Nephron (organoid): ENCODE results near the gene PTPRN2.

ENCODE experiments used
- H3K27ac Mint-ChIP-seq, 3 experiments: 2 replicates each; pipeline ENCODE4 v1.8.0; 2020; ENCODE audit warnings: mixed read lengths in 3 of 3, mild to moderate bottlenecking in 2 of 3, moderate library complexity in 1 of 3
- H3K27me3 Mint-ChIP-seq: 2 replicates; pipeline ENCODE4 v1.8.0; 2021; ENCODE audit warnings: low read depth, mild to moderate bottlenecking, moderate library complexity, mixed read lengths
- H3K36me3 Mint-ChIP-seq: 2 replicates; pipeline ENCODE4 v1.8.0; 2020; ENCODE audit warnings: low read depth, mixed read lengths
- H3K4me1 Mint-ChIP-seq: 2 replicates; pipeline ENCODE4 v1.8.0; 2020; ENCODE audit warnings: mixed read lengths
- H3K4me3 Mint-ChIP-seq, 3 experiments: 2 replicates each; pipeline ENCODE4 v1.8.0; 2020; ENCODE audit warnings: mild to moderate bottlenecking in 3 of 3, mixed read lengths in 3 of 3, moderate library complexity in 2 of 3
- H3K9me3 Mint-ChIP-seq: 2 replicates; pipeline ENCODE4 v1.8.0; 2020; ENCODE audit warnings: mixed read lengths
- TF ChIP-seq, protein P1 (sequence below), 3 experiments: fragments of 200-600 bp; sonication (generic); IDR thresholded peaks; one replicate each; pipeline ENCODE4 v1.5.0; 2021; ENCODE audit warnings: antibody characterized with exemption in 3 of 3; ENCODE audit not compliant: unreplicated experiment in 3 of 3

PTPRN2 gene

DNA sequence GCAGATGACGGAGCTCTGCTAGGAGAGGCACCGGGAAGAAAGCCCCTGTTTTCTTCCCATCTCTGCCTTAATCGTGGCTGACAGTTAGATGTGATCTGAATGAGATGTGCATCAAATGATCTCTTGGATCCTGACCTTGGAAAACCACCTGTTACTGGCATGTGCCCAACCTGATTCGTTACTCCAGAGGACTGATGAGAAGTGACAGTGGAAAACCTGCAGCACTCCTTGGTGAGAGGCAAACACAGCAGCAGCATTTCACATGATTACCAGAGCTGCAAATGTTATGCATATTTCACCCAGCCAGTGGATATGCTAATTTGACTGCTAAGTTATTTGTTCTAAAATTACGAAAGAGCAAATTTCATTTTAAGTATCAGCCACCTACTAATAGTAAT is 95.3 kb downstream of the PTPRN2 start:
- TF ChIP-seq, protein P1, sequence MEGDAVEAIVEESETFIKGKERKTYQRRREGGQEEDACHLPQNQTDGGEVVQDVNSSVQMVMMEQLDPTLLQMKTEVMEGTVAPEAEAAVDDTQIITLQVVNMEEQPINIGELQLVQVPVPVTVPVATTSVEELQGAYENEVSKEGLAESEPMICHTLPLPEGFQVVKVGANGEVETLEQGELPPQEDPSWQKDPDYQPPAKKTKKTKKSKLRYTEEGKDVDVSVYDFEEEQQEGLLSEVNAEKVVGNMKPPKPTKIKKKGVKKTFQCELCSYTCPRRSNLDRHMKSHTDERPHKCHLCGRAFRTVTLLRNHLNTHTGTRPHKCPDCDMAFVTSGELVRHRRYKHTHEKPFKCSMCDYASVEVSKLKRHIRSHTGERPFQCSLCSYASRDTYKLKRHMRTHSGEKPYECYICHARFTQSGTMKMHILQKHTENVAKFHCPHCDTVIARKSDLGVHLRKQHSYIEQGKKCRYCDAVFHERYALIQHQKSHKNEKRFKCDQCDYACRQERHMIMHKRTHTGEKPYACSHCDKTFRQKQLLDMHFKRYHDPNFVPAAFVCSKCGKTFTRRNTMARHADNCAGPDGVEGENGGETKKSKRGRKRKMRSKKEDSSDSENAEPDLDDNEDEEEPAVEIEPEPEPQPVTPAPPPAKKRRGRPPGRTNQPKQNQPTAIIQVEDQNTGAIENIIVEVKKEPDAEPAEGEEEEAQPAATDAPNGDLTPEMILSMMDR (IDR thresholded peaks at IDR 0.05; ENCODE audit: unreplicated experiment in 3 of 3), result no peak
- Mint-ChIP-seq H3K27me3 (peaks cover 22% of the 10 kb centered on the region), H3K36me3 (no peaks in the 10 kb centered on the region), H3K9me3 (no peaks in the 10 kb centered on the region), H3K27ac (no peak overlapping the region), H3K4me3 (no peak overlapping the region), H3K4me1 (peaks cover 12% of the 10 kb centered on the region)

DNA sequence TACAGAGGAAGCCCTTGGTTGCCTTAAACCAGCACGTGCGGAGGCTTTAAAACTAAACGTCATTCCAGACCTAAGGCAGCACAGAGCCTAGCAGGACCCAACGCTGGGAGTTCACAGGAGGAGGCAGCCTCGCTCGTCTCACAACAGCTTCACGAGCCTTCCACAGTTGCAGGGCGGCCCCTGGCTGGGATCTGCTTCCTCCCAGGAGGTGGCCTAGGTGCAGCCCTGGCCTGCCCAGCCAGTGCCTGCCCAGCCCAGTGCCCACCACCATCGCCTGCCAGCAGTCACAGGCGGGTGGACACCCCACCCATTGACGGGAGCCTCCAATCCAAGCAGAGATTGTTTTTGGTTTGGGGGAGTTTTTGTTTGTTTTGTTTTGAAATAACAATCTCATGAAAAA is 96.5 kb downstream of the PTPRN2 start:
- Mint-ChIP-seq H3K27ac (no peak overlapping the region), H3K36me3 (no peaks in the 10 kb centered on the region), H3K4me1 (peaks cover 12% of the 10 kb centered on the region), H3K4me3 (no peak overlapping the region), H3K27me3 (peaks cover 20% of the 10 kb centered on the region), H3K9me3 (no peaks in the 10 kb centered on the region)
- TF ChIP-seq, protein P1 (IDR thresholded peaks at IDR 0.05; ENCODE audit: unreplicated experiment in 3 of 3), result no peak

DNA sequence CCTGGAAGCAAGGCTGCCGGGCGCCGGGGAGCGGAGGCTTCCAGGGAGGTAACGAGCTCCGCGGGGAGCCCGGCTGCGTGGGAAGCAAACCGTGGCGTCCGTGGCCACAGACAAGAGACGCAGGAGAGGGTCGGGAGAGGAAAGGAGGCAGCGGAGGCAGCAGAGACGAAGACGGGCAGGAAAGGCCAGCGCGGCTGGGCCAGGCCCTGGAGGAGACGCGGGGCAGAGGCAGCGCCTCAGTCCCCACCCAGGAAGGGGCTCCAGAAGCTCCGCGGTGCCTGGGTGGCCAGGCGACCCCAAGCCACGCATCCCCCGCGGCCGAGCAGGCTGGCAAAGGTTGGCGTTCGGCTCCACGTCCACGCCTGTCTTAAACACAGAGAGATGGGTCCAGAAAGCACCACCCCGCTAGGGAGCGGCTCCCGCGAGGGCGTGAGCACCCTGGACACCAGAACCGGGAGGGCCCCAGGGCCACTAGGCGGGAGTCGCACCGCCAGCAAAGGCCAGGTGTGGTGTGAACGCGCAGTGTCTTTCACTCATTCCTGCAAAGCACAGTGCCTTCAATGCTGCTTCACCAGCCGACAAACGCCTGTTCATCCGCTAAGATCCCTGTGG is 97.3 kb downstream of the PTPRN2 start:
- Mint-ChIP-seq H3K9me3 (no peaks in the 10 kb centered on the region), H3K4me3 (no peak overlapping the region), H3K27ac (no peak overlapping the region), H3K4me1 (peaks cover 6% of the 10 kb centered on the region), H3K27me3 (peaks cover 15% of the 10 kb centered on the region), H3K36me3 (no peaks in the 10 kb centered on the region)
- TF ChIP-seq, protein P1 (IDR thresholded peaks at IDR 0.05; ENCODE audit: unreplicated experiment in 3 of 3), result no peak

DNA sequence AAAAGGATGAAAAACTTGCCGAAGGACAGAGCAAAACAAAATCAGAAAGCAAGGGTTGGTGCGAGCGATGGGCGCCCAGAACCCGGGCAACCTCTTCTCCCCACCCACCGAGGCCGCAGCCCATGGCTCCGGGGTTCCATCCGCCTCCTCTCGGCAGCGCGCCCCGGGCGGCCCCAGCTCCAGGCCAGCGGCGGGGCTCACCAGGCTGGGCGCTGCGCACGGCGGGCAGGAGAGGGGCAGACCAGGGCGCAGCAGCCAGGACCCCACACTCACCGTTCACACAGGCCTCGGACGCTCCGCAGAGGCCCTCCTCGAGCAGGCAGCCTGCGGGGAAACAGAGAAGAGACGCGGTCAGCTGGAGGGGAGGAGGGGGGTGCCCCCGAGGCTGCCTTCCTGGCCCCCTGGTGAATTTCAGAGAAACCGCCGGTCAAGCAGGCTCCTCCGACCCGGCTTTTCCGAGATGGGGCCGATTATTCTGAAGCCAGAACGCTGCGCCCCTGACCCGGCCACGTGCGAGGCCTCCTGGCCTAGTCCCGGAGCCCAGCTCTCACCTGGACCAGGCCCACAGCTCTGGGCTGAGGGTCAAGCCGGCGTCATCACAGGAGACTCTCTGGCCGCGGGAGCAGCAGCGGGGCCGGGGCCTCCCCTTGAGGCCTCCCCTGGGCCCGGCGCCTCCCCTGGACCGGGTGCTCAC is 98.0 kb downstream of the PTPRN2 start:
- TF ChIP-seq, protein P1 (IDR thresholded peaks at IDR 0.05; ENCODE audit: unreplicated experiment in 3 of 3), result no peak
- Mint-ChIP-seq H3K27me3 (peaks cover 8% of the 10 kb centered on the region), H3K4me3 (no peak overlapping the region), H3K27ac (no peak overlapping the region), H3K36me3 (no peaks in the 10 kb centered on the region), H3K9me3 (no peaks in the 10 kb centered on the region), H3K4me1 (no peaks in the 10 kb centered on the region)

DNA sequence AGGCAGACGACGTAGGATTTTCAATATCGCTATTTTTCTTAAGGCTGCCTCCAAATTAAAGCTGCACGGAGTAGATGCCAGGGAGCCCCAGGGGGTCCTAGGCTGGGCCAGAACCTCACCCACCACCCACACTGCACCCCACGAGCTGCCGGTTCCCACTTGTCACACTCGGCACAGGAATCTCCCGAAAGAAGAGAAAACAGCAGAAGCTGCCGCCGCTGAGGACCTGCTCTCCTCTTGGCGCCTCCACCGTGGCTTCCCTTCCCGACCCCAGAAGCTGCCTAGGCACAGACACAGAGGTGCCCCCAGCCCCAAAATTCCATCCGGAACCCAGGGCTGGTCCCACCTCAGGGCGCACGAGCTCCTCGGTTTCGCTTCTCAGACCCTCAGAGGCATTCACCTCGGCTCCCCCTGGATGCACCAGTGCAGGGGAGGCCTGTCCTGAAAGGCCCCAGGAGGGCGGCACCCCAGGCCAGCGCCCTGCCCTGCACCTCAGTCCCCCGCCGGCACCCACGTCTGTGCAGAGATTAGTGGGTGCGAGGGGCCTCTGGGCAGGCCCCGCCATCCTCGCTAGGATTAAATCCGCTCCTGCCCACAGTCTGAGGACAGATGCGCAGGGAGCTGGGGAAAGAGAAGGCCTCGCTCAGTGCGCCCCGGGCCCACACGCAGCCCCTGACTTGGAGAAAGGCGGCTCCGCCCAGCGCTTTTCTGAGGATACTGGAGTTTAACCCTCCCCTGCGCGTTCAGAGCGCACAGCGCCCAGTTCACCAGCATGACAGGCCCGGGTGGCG is 99.2 kb downstream of the PTPRN2 start:
- Mint-ChIP-seq H3K36me3 (no peaks in the 10 kb centered on the region), H3K27me3 (peaks cover 3% of the 10 kb centered on the region), H3K4me1 (no peaks in the 10 kb centered on the region), H3K4me3 (no peak overlapping the region), H3K27ac (no peak overlapping the region), H3K9me3 (no peaks in the 10 kb centered on the region)
- TF ChIP-seq, protein P1 (IDR thresholded peaks at IDR 0.05; ENCODE audit: unreplicated experiment in 3 of 3), result no peak
